H9 (cell line): ENCODE data around the gene NRROS. TPM values are rescaled to one million over a fixed set of nuclear protein-coding genes. Genes with fewer than 3 reads are reported as not detected.

Source experiments
- DNase-seq: peaks from one replicate; pipeline ENCODE4 v3.0.0-alpha.2; 2017
- H2AFZ ChIP-seq: one replicate; pipeline ENCODE4 v1.6.1; 2013; ENCODE audit warnings: mild to moderate bottlenecking, low read length, control low read depth, moderate library complexity
- H2AK5ac ChIP-seq: 2 replicates; pipeline ENCODE4 v1.6.1; 2013; ENCODE audit warnings: low read length, control low read depth, mixed read lengths; ENCODE audit not compliant: insufficient read length
- H2BK120ac ChIP-seq: one replicate; pipeline ENCODE4 v1.6.1; 2013; ENCODE audit warnings: low read depth, mild to moderate bottlenecking, low read length, control low read depth, inconsistent platforms; ENCODE audit not compliant: poor library complexity, severe bottlenecking
- H2BK12ac ChIP-seq: 2 replicates; pipeline ENCODE4 v1.6.1; 2013; ENCODE audit warnings: low read length, control low read depth, mixed read lengths, low read depth; ENCODE audit not compliant: insufficient read length
- H2BK15ac ChIP-seq: 2 replicates; pipeline ENCODE4 v1.6.1; 2013; ENCODE audit warnings: low read depth, low read length, control low read depth
- H2BK20ac ChIP-seq: one replicate; pipeline ENCODE4 v1.6.1; 2013; ENCODE audit warnings: low read depth, mild to moderate bottlenecking, low read length, control low read depth, inconsistent platforms; ENCODE audit not compliant: poor library complexity, severe bottlenecking
- H2BK5ac ChIP-seq: 2 replicates; pipeline ENCODE4 v1.6.1; 2013; ENCODE audit warnings: low read length, control low read depth, mixed read lengths; ENCODE audit not compliant: insufficient read length
- H3K14ac ChIP-seq: 2 replicates; pipeline ENCODE4 v1.6.1; 2013; ENCODE audit warnings: low read length, control low read depth; ENCODE audit not compliant: insufficient read depth
- H3K18ac ChIP-seq: 2 replicates; pipeline ENCODE4 v1.6.1; 2013; ENCODE audit warnings: low read depth, mild to moderate bottlenecking, mixed read lengths, low read length, control low read depth; ENCODE audit not compliant: insufficient read length
- H3K23ac ChIP-seq: 2 replicates; pipeline ENCODE4 v1.6.1; 2013; ENCODE audit warnings: low read length, control low read depth, mixed read lengths, low read depth; ENCODE audit not compliant: insufficient read length
- H3K23me2 ChIP-seq: 2 replicates; pipeline ENCODE4 v1.6.1; 2013; ENCODE audit warnings: low read depth, mild to moderate bottlenecking, mixed read lengths, low read length, control low read depth; ENCODE audit not compliant: insufficient read length, poor library complexity, severe bottlenecking
- H3K27ac ChIP-seq: 2 replicates; pipeline ENCODE4 v1.5.1; 2013; ENCODE audit warnings: low read length, control low read depth, mixed read lengths, low read depth; ENCODE audit not compliant: insufficient read length
- H3K27me3 ChIP-seq: 2 replicates; pipeline ENCODE4 v1.6.1; 2013; ENCODE audit warnings: low read length, control low read depth, inconsistent platforms; ENCODE audit not compliant: insufficient read depth
- H3K4ac ChIP-seq: 2 replicates; pipeline ENCODE4 v1.6.1; 2013; ENCODE audit warnings: low read depth, mild to moderate bottlenecking, control low read depth, inconsistent platforms, low read length, moderate library complexity
- H3K4me1 ChIP-seq: 2 replicates; pipeline ENCODE4 v1.6.1; 2013; ENCODE audit warnings: low read length, control low read depth, inconsistent platforms; ENCODE audit not compliant: insufficient read depth
- H3K4me2 ChIP-seq: 2 replicates; pipeline ENCODE4 v1.6.1; 2013; ENCODE audit warnings: low read length, control low read depth, mixed read lengths; ENCODE audit not compliant: insufficient read length, insufficient read depth
- H3K56ac ChIP-seq: 2 replicates; pipeline ENCODE4 v1.6.1; 2013; ENCODE audit warnings: low read depth, mild to moderate bottlenecking, mixed read lengths, low read length, control low read depth; ENCODE audit not compliant: insufficient read length
- H3K79me1 ChIP-seq: 2 replicates; pipeline ENCODE4 v1.6.1; 2013; ENCODE audit warnings: low read depth, mild to moderate bottlenecking, moderate library complexity, low read length, control low read depth, inconsistent platforms; ENCODE audit not compliant: insufficient read depth, poor library complexity, severe bottlenecking
- H3K79me2 ChIP-seq: 2 replicates; pipeline ENCODE4 v1.6.1; 2013; ENCODE audit warnings: low read length, control low read depth, inconsistent platforms; ENCODE audit not compliant: insufficient read depth
- H3K9ac ChIP-seq: 2 replicates; pipeline ENCODE4 v1.6.1; 2013; ENCODE audit warnings: low read length, control low read depth, mixed read lengths; ENCODE audit not compliant: insufficient read length; ENCODE audit errors: extremely low read depth
- H3K9me3 ChIP-seq: one replicate; pipeline ENCODE4 v1.6.1; 2013; ENCODE audit warnings: low read depth, low read length, inconsistent platforms; ENCODE audit not compliant: control insufficient read depth
- H3T11ph ChIP-seq: one replicate; pipeline ENCODE4 v1.6.1; 2013; ENCODE audit warnings: mild to moderate bottlenecking, low read length, control low read depth, inconsistent platforms
- H4K20me1 ChIP-seq: one replicate; pipeline ENCODE4 v1.6.1; 2013; ENCODE audit not compliant: control insufficient read depth, insufficient read length, insufficient read depth
- H4K5ac ChIP-seq: 2 replicates; pipeline ENCODE4 v1.6.1; 2013; ENCODE audit warnings: low read depth, mild to moderate bottlenecking, mixed read lengths, low read length, control low read depth; ENCODE audit not compliant: insufficient read length
- H4K8ac ChIP-seq: replicated peaks from 2 replicates; pipeline ENCODE4 v1.6.1; 2013; ENCODE audit warnings: low read length, control low read depth, mixed read lengths, low read depth; ENCODE audit not compliant: insufficient read length
- H4K91ac ChIP-seq: 2 replicates; pipeline ENCODE4 v1.6.1; 2013; ENCODE audit warnings: low read depth, mild to moderate bottlenecking, moderate library complexity, mixed read lengths, low read length, control low read depth; ENCODE audit not compliant: insufficient read length
- H3K27ac Mint-ChIP-seq, 3 experiments: 2 replicates in 2 of 3; 3 replicates in 1 of 3; pipeline ENCODE4 v1.8.0; 2020 to 2021; ENCODE audit warnings: mixed read lengths in 3 of 3, mild to moderate bottlenecking in 1 of 3, moderate library complexity in 1 of 3
- H3K27me3 Mint-ChIP-seq: 2 replicates; pipeline ENCODE4 v1.8.0; 2021; ENCODE audit warnings: low read depth, mild to moderate bottlenecking, moderate library complexity, mixed read lengths
- H3K36me3 Mint-ChIP-seq, 3 experiments: 2 replicates in 2 of 3; 3 replicates in 1 of 3; pipeline ENCODE4 v1.8.0; 2020 to 2021; ENCODE audit warnings: low read depth in 3 of 3, mixed read lengths in 3 of 3; ENCODE audit not compliant: insufficient read depth in 1 of 3
- H3K4me1 Mint-ChIP-seq, 2 experiments: 2 replicates each; pipeline ENCODE4 v1.8.0; 2020; ENCODE audit warnings: mixed read lengths in 2 of 2
- H3K4me3 Mint-ChIP-seq, 2 experiments: 2 replicates in 1 of 2; 3 replicates in 1 of 2; pipeline ENCODE4 v1.8.0; 2020 to 2021; ENCODE audit warnings: mild to moderate bottlenecking in 2 of 2, mixed read lengths in 2 of 2, moderate library complexity in 1 of 2
- H3K9me3 Mint-ChIP-seq, 2 experiments: 2 replicates in 1 of 2; 3 replicates in 1 of 2; pipeline ENCODE4 v1.8.0; 2020; ENCODE audit warnings: mild to moderate bottlenecking in 2 of 2, mixed read lengths in 2 of 2, moderate library complexity in 1 of 2
- CTCF ChIP-seq: fragments of 200-600 bp; sonication (generic); conservative IDR thresholded peaks from 3 replicates; pipeline ENCODE4 v1.8.0; 2021; ENCODE audit warnings: antibody characterized with exemption, mild to moderate bottlenecking
- WGBS: extraction: QIAGEN DNeasy Blood & Tissue Kit; methylation state at CpG from one replicate; pipeline ENCODE4 v1.1.7; 2013; ENCODE audit warnings: missing lambda C conversion rate, low lambda C conversion rate, mixed read lengths; ENCODE audit not compliant: insufficient read length; ENCODE audit errors: extremely low coverage; 5-methylcytosine and 5-hydroxymethylcytosine counted together
- total RNA-seq: library from RNA; stranded (reverse); gene quantifications from 2 replicates; pipeline ENCODE4 v1.2.1, GENCODE V29; 2021

The NRROS gene
- total RNA-seq, 1 experiment from 2014 or later = 4.0 TPM

GRCh38 chr3:196651819-196652218 lies 12.3 kb downstream of the NRROS start:
- Histone ChIP-seq H4K20me1 (no peaks in the 10 kb centered on the region), H3K27ac (no peak overlapping the region), H3K23me2 (no peaks in the 10 kb centered on the region), H3K27me3 (no peaks in the 10 kb centered on the region), H2AFZ (no peak overlapping the region), H3K18ac (no peak overlapping the region), H4K8ac (no peak overlapping the region), H3T11ph (no peak overlapping the region), H3K14ac (no peak overlapping the region), H3K4me2 (no peak overlapping the region), H3K9ac (no peak overlapping the region), H3K4ac (no peak overlapping the region), H2AK5ac (no peak overlapping the region), H3K79me1 (no peaks in the 10 kb centered on the region), H4K5ac (no peak overlapping the region), H2BK120ac (no peak overlapping the region), H3K9me3 (no peaks in the 10 kb centered on the region), H2BK5ac (no peak overlapping the region), H2BK15ac (no peak overlapping the region), H2BK20ac (no peak overlapping the region), H3K79me2 (no peaks in the 10 kb centered on the region), H3K56ac (no peak overlapping the region), H2BK12ac (no peak overlapping the region), H3K4me1 (peaks cover 5% of the 10 kb centered on the region; the same call in 1 of the 2 replicates), H4K91ac (no peak overlapping the region), H3K23ac (no peak overlapping the region)
- H3K9me3 Mint-ChIP-seq = no peaks in the 10 kb centered on the region
- no peaks in the 10 kb centered on the region; a peak in 1 of 7 replicates for H3K36me3 Mint-ChIP-seq
- no peak overlapping the region for H3K4me3 Mint-ChIP-seq
- no CpG with 5 or more reads among the region's 3 CpGs for WGBS
- H3K4me1 Mint-ChIP-seq = peaks cover 28 to 30% of the 10 kb centered on the region in 2 experiments
- H3K27me3 Mint-ChIP-seq = no peaks in the 10 kb centered on the region
- DNase-seq = no peak
- no peak for TF ChIP-seq CTCF
- H3K27ac Mint-ChIP-seq = no peak overlapping the region; a peak in 2 of 7 replicates
